NT2/D1 (cell line): ENCODE data around the gene CCNT2.

Source experiments
- SUZ12 ChIP-seq: IDR thresholded peaks from 2 replicates; pipeline ENCODE4 v1.6.1; 2011; ENCODE audit not compliant: insufficient read length, insufficient read depth; ENCODE audit errors: extremely low read depth
- YY1 ChIP-seq: IDR thresholded peaks from 2 replicates; pipeline ENCODE4 v1.6.1; 2011; ENCODE audit not compliant: insufficient read length, insufficient read depth
- ZNF274 ChIP-seq: IDR thresholded peaks from 2 replicates; pipeline ENCODE4 v1.6.1; 2011; ENCODE audit warnings: mild to moderate bottlenecking, low read depth, low read length

GRCh38 chr2:134906726-134907125, 11.9 kb upstream of the CCNT2 start:
- TF ChIP-seq SUZ12 (no peak), ZNF274 (no peak), YY1 (no peak)
